ENCODE measurements around the gene HSPA4.

DNA sequence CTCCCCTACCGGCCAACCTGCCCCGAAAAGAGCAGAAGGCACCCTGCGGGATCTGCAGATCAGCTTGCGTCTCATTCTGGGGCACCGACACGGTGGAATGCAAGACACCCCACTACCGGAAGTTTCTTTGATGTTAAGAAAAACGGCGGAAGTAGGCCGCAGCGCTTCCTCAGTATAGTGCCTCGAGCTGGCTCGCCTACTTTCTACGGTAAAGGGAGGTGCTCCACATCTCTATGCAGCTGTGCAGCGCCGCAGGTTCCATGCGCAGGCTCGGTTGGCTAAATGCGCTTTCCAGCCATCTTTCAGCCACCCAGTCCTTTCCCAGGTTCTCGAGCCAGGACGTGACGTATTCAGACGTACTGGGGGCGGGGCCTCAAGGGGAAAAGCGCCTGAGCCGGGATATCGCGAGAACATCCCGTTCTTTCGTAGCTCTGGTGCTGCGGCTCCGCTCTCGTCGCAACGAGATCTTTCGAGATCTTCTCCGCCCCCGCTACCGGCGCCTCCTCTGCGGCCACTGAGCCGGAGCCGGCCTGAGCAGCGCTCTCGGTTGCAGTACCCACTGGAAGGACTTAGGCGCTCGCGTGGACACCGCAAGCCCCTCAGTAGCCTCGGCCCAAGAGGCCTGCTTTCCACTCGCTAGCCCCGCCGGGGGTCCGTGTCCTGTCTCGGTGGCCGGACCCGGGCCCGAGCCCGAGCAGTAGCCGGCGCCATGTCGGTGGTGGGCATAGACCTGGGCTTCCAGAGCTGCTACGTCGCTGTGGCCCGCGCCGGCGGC, at the start of gene HSPA4:
- TF ChIP-seq, protein P1, sequence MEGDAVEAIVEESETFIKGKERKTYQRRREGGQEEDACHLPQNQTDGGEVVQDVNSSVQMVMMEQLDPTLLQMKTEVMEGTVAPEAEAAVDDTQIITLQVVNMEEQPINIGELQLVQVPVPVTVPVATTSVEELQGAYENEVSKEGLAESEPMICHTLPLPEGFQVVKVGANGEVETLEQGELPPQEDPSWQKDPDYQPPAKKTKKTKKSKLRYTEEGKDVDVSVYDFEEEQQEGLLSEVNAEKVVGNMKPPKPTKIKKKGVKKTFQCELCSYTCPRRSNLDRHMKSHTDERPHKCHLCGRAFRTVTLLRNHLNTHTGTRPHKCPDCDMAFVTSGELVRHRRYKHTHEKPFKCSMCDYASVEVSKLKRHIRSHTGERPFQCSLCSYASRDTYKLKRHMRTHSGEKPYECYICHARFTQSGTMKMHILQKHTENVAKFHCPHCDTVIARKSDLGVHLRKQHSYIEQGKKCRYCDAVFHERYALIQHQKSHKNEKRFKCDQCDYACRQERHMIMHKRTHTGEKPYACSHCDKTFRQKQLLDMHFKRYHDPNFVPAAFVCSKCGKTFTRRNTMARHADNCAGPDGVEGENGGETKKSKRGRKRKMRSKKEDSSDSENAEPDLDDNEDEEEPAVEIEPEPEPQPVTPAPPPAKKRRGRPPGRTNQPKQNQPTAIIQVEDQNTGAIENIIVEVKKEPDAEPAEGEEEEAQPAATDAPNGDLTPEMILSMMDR (IDR thresholded peaks at IDR 0.05), result peak in 1 of 3 donors; percentile 29
- TF ChIP-seq EP300 (IDR thresholded peaks at IDR 0.05) (peak; percentile 63), POLR2A (IDR thresholded peaks at IDR 0.05) (peak; percentile 94)

Data from ovary (tissue), 3 donors.